H9 (cell line): ENCODE measurements around the gene ANAPC13. TPM values are rescaled to one million over a fixed set of nuclear protein-coding genes. Genes with fewer than 3 reads are reported as not detected.

ENCODE experiments used
- DNase-seq: peaks from one replicate; pipeline ENCODE4 v3.0.0-alpha.2; 2017
- H2AFZ ChIP-seq: one replicate; pipeline ENCODE4 v1.6.1; 2013; ENCODE audit warnings: mild to moderate bottlenecking, low read length, control low read depth, moderate library complexity
- H2AK5ac ChIP-seq: 2 replicates; pipeline ENCODE4 v1.6.1; 2013; ENCODE audit warnings: low read length, control low read depth, mixed read lengths; ENCODE audit not compliant: insufficient read length
- H2BK120ac ChIP-seq: one replicate; pipeline ENCODE4 v1.6.1; 2013; ENCODE audit warnings: low read depth, mild to moderate bottlenecking, low read length, control low read depth, inconsistent platforms; ENCODE audit not compliant: poor library complexity, severe bottlenecking
- H2BK12ac ChIP-seq: 2 replicates; pipeline ENCODE4 v1.6.1; 2013; ENCODE audit warnings: low read length, control low read depth, mixed read lengths, low read depth; ENCODE audit not compliant: insufficient read length
- H2BK15ac ChIP-seq: 2 replicates; pipeline ENCODE4 v1.6.1; 2013; ENCODE audit warnings: low read depth, low read length, control low read depth
- H2BK20ac ChIP-seq: one replicate; pipeline ENCODE4 v1.6.1; 2013; ENCODE audit warnings: low read depth, mild to moderate bottlenecking, low read length, control low read depth, inconsistent platforms; ENCODE audit not compliant: poor library complexity, severe bottlenecking
- H2BK5ac ChIP-seq: 2 replicates; pipeline ENCODE4 v1.6.1; 2013; ENCODE audit warnings: low read length, control low read depth, mixed read lengths; ENCODE audit not compliant: insufficient read length
- H3K14ac ChIP-seq: 2 replicates; pipeline ENCODE4 v1.6.1; 2013; ENCODE audit warnings: low read length, control low read depth; ENCODE audit not compliant: insufficient read depth
- H3K18ac ChIP-seq: 2 replicates; pipeline ENCODE4 v1.6.1; 2013; ENCODE audit warnings: low read depth, mild to moderate bottlenecking, mixed read lengths, low read length, control low read depth; ENCODE audit not compliant: insufficient read length
- H3K23ac ChIP-seq: 2 replicates; pipeline ENCODE4 v1.6.1; 2013; ENCODE audit warnings: low read length, control low read depth, mixed read lengths, low read depth; ENCODE audit not compliant: insufficient read length
- H3K23me2 ChIP-seq: 2 replicates; pipeline ENCODE4 v1.6.1; 2013; ENCODE audit warnings: low read depth, mild to moderate bottlenecking, mixed read lengths, low read length, control low read depth; ENCODE audit not compliant: insufficient read length, poor library complexity, severe bottlenecking
- H3K27ac ChIP-seq: 2 replicates; pipeline ENCODE4 v1.5.1; 2013; ENCODE audit warnings: low read length, control low read depth, mixed read lengths, low read depth; ENCODE audit not compliant: insufficient read length
- H3K27me3 ChIP-seq: 2 replicates; pipeline ENCODE4 v1.6.1; 2013; ENCODE audit warnings: low read length, control low read depth, inconsistent platforms; ENCODE audit not compliant: insufficient read depth
- H3K4ac ChIP-seq: 2 replicates; pipeline ENCODE4 v1.6.1; 2013; ENCODE audit warnings: low read depth, mild to moderate bottlenecking, control low read depth, inconsistent platforms, low read length, moderate library complexity
- H3K4me1 ChIP-seq: 2 replicates; pipeline ENCODE4 v1.6.1; 2013; ENCODE audit warnings: low read length, control low read depth, inconsistent platforms; ENCODE audit not compliant: insufficient read depth
- H3K4me2 ChIP-seq: 2 replicates; pipeline ENCODE4 v1.6.1; 2013; ENCODE audit warnings: low read length, control low read depth, mixed read lengths; ENCODE audit not compliant: insufficient read length, insufficient read depth
- H3K56ac ChIP-seq: 2 replicates; pipeline ENCODE4 v1.6.1; 2013; ENCODE audit warnings: low read depth, mild to moderate bottlenecking, mixed read lengths, low read length, control low read depth; ENCODE audit not compliant: insufficient read length
- H3K79me1 ChIP-seq: 2 replicates; pipeline ENCODE4 v1.6.1; 2013; ENCODE audit warnings: low read depth, mild to moderate bottlenecking, moderate library complexity, low read length, control low read depth, inconsistent platforms; ENCODE audit not compliant: insufficient read depth, poor library complexity, severe bottlenecking
- H3K79me2 ChIP-seq: 2 replicates; pipeline ENCODE4 v1.6.1; 2013; ENCODE audit warnings: low read length, control low read depth, inconsistent platforms; ENCODE audit not compliant: insufficient read depth
- H3K9ac ChIP-seq: 2 replicates; pipeline ENCODE4 v1.6.1; 2013; ENCODE audit warnings: low read length, control low read depth, mixed read lengths; ENCODE audit not compliant: insufficient read length; ENCODE audit errors: extremely low read depth
- H3K9me3 ChIP-seq: one replicate; pipeline ENCODE4 v1.6.1; 2013; ENCODE audit warnings: low read depth, low read length, inconsistent platforms; ENCODE audit not compliant: control insufficient read depth
- H3T11ph ChIP-seq: one replicate; pipeline ENCODE4 v1.6.1; 2013; ENCODE audit warnings: mild to moderate bottlenecking, low read length, control low read depth, inconsistent platforms
- H4K20me1 ChIP-seq: one replicate; pipeline ENCODE4 v1.6.1; 2013; ENCODE audit not compliant: control insufficient read depth, insufficient read length, insufficient read depth
- H4K5ac ChIP-seq: 2 replicates; pipeline ENCODE4 v1.6.1; 2013; ENCODE audit warnings: low read depth, mild to moderate bottlenecking, mixed read lengths, low read length, control low read depth; ENCODE audit not compliant: insufficient read length
- H4K8ac ChIP-seq: replicated peaks from 2 replicates; pipeline ENCODE4 v1.6.1; 2013; ENCODE audit warnings: low read length, control low read depth, mixed read lengths, low read depth; ENCODE audit not compliant: insufficient read length
- H4K91ac ChIP-seq: 2 replicates; pipeline ENCODE4 v1.6.1; 2013; ENCODE audit warnings: low read depth, mild to moderate bottlenecking, moderate library complexity, mixed read lengths, low read length, control low read depth; ENCODE audit not compliant: insufficient read length
- H3K27ac Mint-ChIP-seq, 3 experiments: 2 replicates in 2 of 3; 3 replicates in 1 of 3; pipeline ENCODE4 v1.8.0; 2020 to 2021; ENCODE audit warnings: mixed read lengths in 3 of 3, mild to moderate bottlenecking in 1 of 3, moderate library complexity in 1 of 3
- H3K27me3 Mint-ChIP-seq: 2 replicates; pipeline ENCODE4 v1.8.0; 2021; ENCODE audit warnings: low read depth, mild to moderate bottlenecking, moderate library complexity, mixed read lengths
- H3K36me3 Mint-ChIP-seq, 3 experiments: 2 replicates in 2 of 3; 3 replicates in 1 of 3; pipeline ENCODE4 v1.8.0; 2020 to 2021; ENCODE audit warnings: low read depth in 3 of 3, mixed read lengths in 3 of 3; ENCODE audit not compliant: insufficient read depth in 1 of 3
- H3K4me1 Mint-ChIP-seq, 2 experiments: 2 replicates each; pipeline ENCODE4 v1.8.0; 2020; ENCODE audit warnings: mixed read lengths in 2 of 2
- H3K4me3 Mint-ChIP-seq, 2 experiments: 2 replicates in 1 of 2; 3 replicates in 1 of 2; pipeline ENCODE4 v1.8.0; 2020 to 2021; ENCODE audit warnings: mild to moderate bottlenecking in 2 of 2, mixed read lengths in 2 of 2, moderate library complexity in 1 of 2
- H3K9me3 Mint-ChIP-seq, 2 experiments: 2 replicates in 1 of 2; 3 replicates in 1 of 2; pipeline ENCODE4 v1.8.0; 2020; ENCODE audit warnings: mild to moderate bottlenecking in 2 of 2, mixed read lengths in 2 of 2, moderate library complexity in 1 of 2
- CTCF ChIP-seq: fragments of 200-600 bp; sonication (generic); conservative IDR thresholded peaks from 3 replicates; pipeline ENCODE4 v1.8.0; 2021; ENCODE audit warnings: antibody characterized with exemption, mild to moderate bottlenecking
- total RNA-seq: library from RNA; stranded (reverse); gene quantifications from 2 replicates; pipeline ENCODE4 v1.2.1, GENCODE V29; 2021

ANAPC13 gene
- total RNA-seq, 1 experiment from 2014 or later: 42.8 TPM

GRCh38 chr3:134517791-134518190 is 32.0 kb upstream of the ANAPC13 start:
- DNase-seq: no peak
- Histone ChIP-seq H3K4me1 (no peaks in the 10 kb centered on the region), H3K9ac (no peak overlapping the region), H4K20me1 (no peaks in the 10 kb centered on the region), H3K14ac (no peak overlapping the region), H3T11ph (no peak overlapping the region), H3K4me2 (no peak overlapping the region), H3K18ac (no peak overlapping the region), H2BK15ac (no peak overlapping the region), H2BK5ac (no peak overlapping the region), H3K79me2 (no peaks in the 10 kb centered on the region; the same call in 1 of the 2 replicates), H3K23me2 (no peaks in the 10 kb centered on the region), H3K23ac (no peak overlapping the region), H2BK12ac (no peak overlapping the region), H4K8ac (no peak overlapping the region), H3K27ac (no peak overlapping the region), H2BK120ac (no peak overlapping the region), H2BK20ac (no peak overlapping the region), H2AK5ac (no peak overlapping the region), H3K4ac (no peak overlapping the region), H4K5ac (no peak overlapping the region), H2AFZ (no peak overlapping the region), H3K56ac (no peak overlapping the region), H4K91ac (no peak overlapping the region), H3K79me1 (no peaks in the 10 kb centered on the region), H3K27me3 (no peaks in the 10 kb centered on the region), H3K9me3 (no peaks in the 10 kb centered on the region)
- no peak for TF ChIP-seq CTCF
- no peak overlapping the region for H3K27ac Mint-ChIP-seq
- peaks cover 13 to 16% of the 10 kb centered on the region in 2 experiments for H3K9me3 Mint-ChIP-seq
- no peaks in the 10 kb centered on the region for H3K27me3 Mint-ChIP-seq
- no peak overlapping the region; a peak in 1 of 5 replicates for H3K4me3 Mint-ChIP-seq
- H3K4me1 Mint-ChIP-seq: peaks cover 3 to 9% of the 10 kb centered on the region in 2 experiments; a peak in 2 of 4 replicates
- peaks cover 11 to 31% (median 16%) of the 10 kb centered on the region in 3 experiments for H3K36me3 Mint-ChIP-seq
